Liver (tissue), 3 donors: ENCODE measurements around the gene DGCR6L.
"Not testable (repeated sequence)": the region's sequence is repeated elsewhere in the genome, so short reads cannot be mapped to it uniquely, and the experiment has no call there.

Source experiments
- FOXA1 ChIP-seq: IDR thresholded peaks from 2 replicates; pipeline ENCODE4 v1.6.1; 2016; ENCODE audit warnings: antibody characterized with exemption
- GABPA ChIP-seq, 2 donors: IDR thresholded peaks in 1 of 2; conservative IDR thresholded peaks in 1 of 2; 2 replicates each; pipeline ENCODE4 v1.6.1; 2016; ENCODE audit warnings: antibody characterized with exemption in 2 of 2, mild to moderate bottlenecking in 1 of 2, moderate library complexity in 1 of 2
- RAD21 ChIP-seq, 2 donors: IDR thresholded peaks; 2 replicates each; pipeline ENCODE4 v1.6.1; 2016; ENCODE audit warnings: antibody characterized with exemption in 2 of 2, mild to moderate bottlenecking in 2 of 2
- RXRA ChIP-seq, 2 donors: IDR thresholded peaks; 2 replicates each; pipeline ENCODE4 v1.6.1; 2017 to 2018; ENCODE audit warnings: antibody characterized with exemption in 2 of 2, mild to moderate bottlenecking in 1 of 2
- SP1 ChIP-seq: IDR thresholded peaks from 2 replicates; pipeline ENCODE4 v1.6.1; 2018; ENCODE audit warnings: antibody characterized with exemption, mild to moderate bottlenecking
- TAF1 ChIP-seq: conservative IDR thresholded peaks from 2 replicates; pipeline ENCODE4 v1.6.1; 2016; ENCODE audit warnings: antibody characterized with exemption, mild to moderate bottlenecking
- YY1 ChIP-seq: IDR thresholded peaks from 2 replicates; pipeline ENCODE4 v1.6.1; 2016; ENCODE audit warnings: antibody characterized with exemption, mild to moderate bottlenecking
- TF ChIP-seq, protein P1 (sequence below): fragments of 150-350 bp; IDR thresholded peaks from 2 replicates; pipeline ENCODE4 v1.5.1; 2017; ENCODE audit warnings: improper control_type of control experiment, low read depth, low read length; ENCODE audit not compliant: missing input control
- TF ChIP-seq, protein P2 (sequence below): IDR thresholded peaks from 2 replicates; pipeline ENCODE4 v1.6.1; 2016; ENCODE audit warnings: antibody characterized with exemption
- TF ChIP-seq, protein P3 (sequence below): IDR thresholded peaks from 2 replicates; pipeline ENCODE4 v1.6.1; 2016; ENCODE audit warnings: antibody characterized with exemption, mild to moderate bottlenecking
- donor health status: healthy.
- donor health status: healthy.

DNA sequence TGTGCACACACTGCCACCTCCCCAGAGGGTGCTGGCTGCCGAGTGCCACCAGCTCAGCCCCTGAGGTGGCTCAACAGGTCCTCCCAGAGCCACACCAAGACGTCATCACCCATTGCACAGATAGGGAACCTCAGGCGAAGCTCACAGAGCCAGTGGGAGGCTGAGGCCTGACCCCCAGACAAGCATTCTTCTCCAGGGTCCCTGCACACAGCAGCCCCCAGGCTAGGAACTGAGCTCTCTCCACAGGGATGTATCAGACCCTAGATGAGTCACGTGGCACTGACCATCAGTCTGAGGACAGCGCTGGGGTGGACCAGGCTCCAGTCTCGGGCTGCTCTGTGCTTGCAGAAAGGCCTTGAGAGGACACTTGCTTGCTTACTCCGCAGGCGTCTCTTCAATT lies 50.2 kb downstream of the DGCR6L start:
- TF ChIP-seq, protein P1, sequence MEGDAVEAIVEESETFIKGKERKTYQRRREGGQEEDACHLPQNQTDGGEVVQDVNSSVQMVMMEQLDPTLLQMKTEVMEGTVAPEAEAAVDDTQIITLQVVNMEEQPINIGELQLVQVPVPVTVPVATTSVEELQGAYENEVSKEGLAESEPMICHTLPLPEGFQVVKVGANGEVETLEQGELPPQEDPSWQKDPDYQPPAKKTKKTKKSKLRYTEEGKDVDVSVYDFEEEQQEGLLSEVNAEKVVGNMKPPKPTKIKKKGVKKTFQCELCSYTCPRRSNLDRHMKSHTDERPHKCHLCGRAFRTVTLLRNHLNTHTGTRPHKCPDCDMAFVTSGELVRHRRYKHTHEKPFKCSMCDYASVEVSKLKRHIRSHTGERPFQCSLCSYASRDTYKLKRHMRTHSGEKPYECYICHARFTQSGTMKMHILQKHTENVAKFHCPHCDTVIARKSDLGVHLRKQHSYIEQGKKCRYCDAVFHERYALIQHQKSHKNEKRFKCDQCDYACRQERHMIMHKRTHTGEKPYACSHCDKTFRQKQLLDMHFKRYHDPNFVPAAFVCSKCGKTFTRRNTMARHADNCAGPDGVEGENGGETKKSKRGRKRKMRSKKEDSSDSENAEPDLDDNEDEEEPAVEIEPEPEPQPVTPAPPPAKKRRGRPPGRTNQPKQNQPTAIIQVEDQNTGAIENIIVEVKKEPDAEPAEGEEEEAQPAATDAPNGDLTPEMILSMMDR: not testable (repeated sequence)
- TF ChIP-seq, protein P2, sequence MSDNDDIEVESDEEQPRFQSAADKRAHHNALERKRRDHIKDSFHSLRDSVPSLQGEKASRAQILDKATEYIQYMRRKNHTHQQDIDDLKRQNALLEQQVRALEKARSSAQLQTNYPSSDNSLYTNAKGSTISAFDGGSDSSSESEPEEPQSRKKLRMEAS: not testable (repeated sequence)
- TF ChIP-seq RAD21 (IDR thresholded peaks at IDR 0.05); GABPA (IDR thresholded peaks at IDR 0.05 in 1 of 2, conservative IDR thresholded peaks at IDR 0.05 in 1 of 2); RXRA (IDR thresholded peaks at IDR 0.05); YY1; TAF1; SP1; FOXA1: not testable (repeated sequence)
- TF ChIP-seq, protein P3, sequence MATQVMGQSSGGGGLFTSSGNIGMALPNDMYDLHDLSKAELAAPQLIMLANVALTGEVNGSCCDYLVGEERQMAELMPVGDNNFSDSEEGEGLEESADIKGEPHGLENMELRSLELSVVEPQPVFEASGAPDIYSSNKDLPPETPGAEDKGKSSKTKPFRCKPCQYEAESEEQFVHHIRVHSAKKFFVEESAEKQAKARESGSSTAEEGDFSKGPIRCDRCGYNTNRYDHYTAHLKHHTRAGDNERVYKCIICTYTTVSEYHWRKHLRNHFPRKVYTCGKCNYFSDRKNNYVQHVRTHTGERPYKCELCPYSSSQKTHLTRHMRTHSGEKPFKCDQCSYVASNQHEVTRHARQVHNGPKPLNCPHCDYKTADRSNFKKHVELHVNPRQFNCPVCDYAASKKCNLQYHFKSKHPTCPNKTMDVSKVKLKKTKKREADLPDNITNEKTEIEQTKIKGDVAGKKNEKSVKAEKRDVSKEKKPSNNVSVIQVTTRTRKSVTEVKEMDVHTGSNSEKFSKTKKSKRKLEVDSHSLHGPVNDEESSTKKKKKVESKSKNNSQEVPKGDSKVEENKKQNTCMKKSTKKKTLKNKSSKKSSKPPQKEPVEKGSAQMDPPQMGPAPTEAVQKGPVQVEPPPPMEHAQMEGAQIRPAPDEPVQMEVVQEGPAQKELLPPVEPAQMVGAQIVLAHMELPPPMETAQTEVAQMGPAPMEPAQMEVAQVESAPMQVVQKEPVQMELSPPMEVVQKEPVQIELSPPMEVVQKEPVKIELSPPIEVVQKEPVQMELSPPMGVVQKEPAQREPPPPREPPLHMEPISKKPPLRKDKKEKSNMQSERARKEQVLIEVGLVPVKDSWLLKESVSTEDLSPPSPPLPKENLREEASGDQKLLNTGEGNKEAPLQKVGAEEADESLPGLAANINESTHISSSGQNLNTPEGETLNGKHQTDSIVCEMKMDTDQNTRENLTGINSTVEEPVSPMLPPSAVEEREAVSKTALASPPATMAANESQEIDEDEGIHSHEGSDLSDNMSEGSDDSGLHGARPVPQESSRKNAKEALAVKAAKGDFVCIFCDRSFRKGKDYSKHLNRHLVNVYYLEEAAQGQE: not testable (repeated sequence)
